Kidney epithelial cell (primary cell): ENCODE data around the gene ITGB1BP1. TPM values are rescaled to one million over a fixed set of nuclear protein-coding genes. Genes with fewer than 3 reads are reported as not detected.

Source experiments
- DNase-seq: peaks from one replicate; pipeline ENCODE4 v3.0.0-alpha.2; 2010; ENCODE audit warnings: low read depth
- H3K27me3 ChIP-seq: 2 replicates; pipeline ENCODE4 v1.6.0; 2011; ENCODE audit warnings: low read length; ENCODE audit not compliant: control insufficient read depth, insufficient read depth
- H3K36me3 ChIP-seq: 2 replicates; pipeline ENCODE4 v1.5.1; 2011; ENCODE audit warnings: low read length; ENCODE audit not compliant: control insufficient read depth, insufficient read depth
- H3K4me3 ChIP-seq: 2 replicates; pipeline ENCODE4 v1.5.1; 2011; ENCODE audit warnings: low read depth, mild to moderate bottlenecking, control low read depth, low read length
- total RNA-seq: library from RNA; depleted of rRNA; stranded (reverse); fragments of >200 nt; gene quantifications from 2 replicates; pipeline ENCODE4 v1.2.3, GENCODE V29; 2015
- TF ChIP-seq, protein P1 (sequence below): IDR thresholded peaks from 2 replicates; pipeline ENCODE4 v1.5.1; 2011; ENCODE audit warnings: mild to moderate bottlenecking, moderate library complexity, low read length, control low read depth, inconsistent platforms; ENCODE audit not compliant: insufficient read depth, poor library complexity, severe bottlenecking

ITGB1BP1 gene
- total RNA-seq, 1 donor from 2014 or later: 41.4 TPM

DNA sequence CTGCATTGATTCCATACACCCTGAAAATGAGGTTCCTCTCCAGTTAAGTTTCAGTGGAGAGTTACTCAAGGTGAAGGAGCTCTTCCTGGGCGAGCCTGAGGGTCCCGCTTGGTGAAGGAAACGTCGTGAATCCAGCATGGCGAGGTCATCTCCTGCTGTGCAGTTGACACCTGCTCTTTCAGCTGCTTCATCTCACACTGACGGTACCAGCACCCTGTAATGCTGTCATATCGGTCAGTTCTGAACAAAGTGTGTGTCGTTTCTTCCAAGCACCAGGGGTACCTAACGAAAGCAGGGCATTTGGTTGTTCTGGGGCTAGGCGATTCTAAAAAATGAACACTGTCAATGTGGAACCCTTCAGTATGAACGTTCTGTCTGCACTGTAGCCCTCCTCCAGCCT lies 52.6 kb downstream of the ITGB1BP1 start:
- H3K36me3 ChIP-seq: no peaks in the 10 kb centered on the region
- TF ChIP-seq, protein P1, sequence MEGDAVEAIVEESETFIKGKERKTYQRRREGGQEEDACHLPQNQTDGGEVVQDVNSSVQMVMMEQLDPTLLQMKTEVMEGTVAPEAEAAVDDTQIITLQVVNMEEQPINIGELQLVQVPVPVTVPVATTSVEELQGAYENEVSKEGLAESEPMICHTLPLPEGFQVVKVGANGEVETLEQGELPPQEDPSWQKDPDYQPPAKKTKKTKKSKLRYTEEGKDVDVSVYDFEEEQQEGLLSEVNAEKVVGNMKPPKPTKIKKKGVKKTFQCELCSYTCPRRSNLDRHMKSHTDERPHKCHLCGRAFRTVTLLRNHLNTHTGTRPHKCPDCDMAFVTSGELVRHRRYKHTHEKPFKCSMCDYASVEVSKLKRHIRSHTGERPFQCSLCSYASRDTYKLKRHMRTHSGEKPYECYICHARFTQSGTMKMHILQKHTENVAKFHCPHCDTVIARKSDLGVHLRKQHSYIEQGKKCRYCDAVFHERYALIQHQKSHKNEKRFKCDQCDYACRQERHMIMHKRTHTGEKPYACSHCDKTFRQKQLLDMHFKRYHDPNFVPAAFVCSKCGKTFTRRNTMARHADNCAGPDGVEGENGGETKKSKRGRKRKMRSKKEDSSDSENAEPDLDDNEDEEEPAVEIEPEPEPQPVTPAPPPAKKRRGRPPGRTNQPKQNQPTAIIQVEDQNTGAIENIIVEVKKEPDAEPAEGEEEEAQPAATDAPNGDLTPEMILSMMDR: no peak
- no peak overlapping the region for H3K4me3 ChIP-seq
- no peaks in the 10 kb centered on the region for H3K27me3 ChIP-seq
- no peak for DNase-seq

DNA sequence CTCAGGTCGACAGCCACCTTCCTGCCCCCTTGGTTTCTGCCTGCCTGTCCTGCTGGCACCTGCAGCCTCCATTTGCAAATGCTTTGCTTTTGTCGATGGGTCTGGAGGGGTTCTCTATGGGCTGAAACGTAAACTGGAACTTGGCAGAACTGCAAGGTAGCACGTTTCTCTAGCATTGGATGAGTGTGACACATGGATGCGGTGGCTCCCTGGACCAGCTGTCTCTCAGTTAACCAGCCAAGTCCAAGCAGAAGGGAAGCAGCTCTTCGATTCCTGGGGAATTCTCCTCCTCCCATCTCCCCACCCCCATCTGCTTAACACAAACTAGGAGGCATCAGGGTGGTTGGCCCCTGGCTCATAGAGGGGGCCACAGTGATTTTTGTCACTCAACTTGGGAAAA lies 57.3 kb downstream of the ITGB1BP1 start:
- Histone ChIP-seq H3K36me3 (no peaks in the 10 kb centered on the region), H3K4me3 (no peak overlapping the region), H3K27me3 (no peaks in the 10 kb centered on the region)
- no peak for DNase-seq
- TF ChIP-seq, protein P1: no peak

DNA sequence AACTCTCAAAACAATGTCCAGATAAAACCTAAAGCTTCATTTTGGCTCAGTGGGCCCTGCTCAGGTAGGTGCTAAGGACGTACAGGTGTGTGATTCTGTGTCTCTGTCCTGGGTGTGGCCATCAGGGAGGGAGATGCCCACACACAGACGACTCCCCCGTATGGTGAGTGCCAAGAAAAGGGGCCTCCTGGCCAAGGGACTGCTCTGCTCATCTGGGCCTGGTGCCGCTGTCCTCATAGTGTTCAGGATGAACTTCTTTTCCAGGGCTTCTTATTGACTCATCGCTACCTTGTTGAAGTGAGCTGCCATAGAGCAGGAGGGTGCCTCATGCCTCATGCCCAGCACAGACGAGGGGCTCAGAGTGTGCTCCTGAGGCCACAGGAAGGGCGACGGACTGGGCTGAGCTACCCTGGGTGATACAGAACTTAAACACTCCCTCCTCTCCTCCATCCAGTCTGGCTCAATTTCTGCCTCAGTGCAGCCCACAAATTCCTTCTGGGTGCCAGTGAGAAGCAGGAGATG lies 57.8 kb downstream of the ITGB1BP1 start:
- Histone ChIP-seq H3K4me3 (no peak overlapping the region), H3K36me3 (no peaks in the 10 kb centered on the region), H3K27me3 (no peaks in the 10 kb centered on the region)
- TF ChIP-seq, protein P1: no peak
- DNase-seq: no peak

DNA sequence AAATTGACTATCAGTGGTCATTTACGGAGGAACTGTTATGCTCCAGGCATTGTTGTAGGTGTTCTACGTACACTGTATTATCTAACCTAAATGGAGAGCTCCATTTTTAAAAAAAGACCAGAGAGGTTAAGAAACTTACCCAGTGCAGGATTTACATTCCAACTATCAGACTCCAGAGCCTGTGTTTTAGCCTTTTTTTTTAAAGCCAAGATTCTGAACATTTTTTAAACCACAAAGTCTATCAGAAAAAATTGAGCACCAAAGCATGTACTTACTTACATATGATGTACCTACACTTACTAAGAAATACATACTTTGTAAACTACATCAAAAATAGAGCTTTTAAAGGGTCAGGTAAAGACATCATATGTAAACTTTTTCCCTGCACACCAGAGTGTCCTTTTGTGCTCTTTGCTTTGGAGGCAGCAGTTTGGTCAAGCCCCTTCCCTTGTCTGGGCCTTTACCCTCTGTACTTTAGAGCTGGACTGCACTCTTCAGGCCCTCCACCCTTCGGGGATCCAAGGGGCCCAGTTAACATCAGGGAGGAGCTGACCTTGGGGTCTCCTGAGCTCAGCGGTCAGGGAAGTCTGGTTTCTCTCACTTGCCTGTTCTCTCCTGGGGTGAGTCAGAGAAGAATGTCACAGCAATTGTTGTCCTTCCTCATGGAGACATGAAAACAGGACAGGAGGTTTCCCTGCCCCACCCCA lies 58.4 kb downstream of the ITGB1BP1 start:
- H3K36me3 ChIP-seq: no peaks in the 10 kb centered on the region
- H3K4me3 ChIP-seq: no peak overlapping the region
- TF ChIP-seq, protein P1: no peak
- no peaks in the 10 kb centered on the region for H3K27me3 ChIP-seq
- DNase-seq: no peak

DNA sequence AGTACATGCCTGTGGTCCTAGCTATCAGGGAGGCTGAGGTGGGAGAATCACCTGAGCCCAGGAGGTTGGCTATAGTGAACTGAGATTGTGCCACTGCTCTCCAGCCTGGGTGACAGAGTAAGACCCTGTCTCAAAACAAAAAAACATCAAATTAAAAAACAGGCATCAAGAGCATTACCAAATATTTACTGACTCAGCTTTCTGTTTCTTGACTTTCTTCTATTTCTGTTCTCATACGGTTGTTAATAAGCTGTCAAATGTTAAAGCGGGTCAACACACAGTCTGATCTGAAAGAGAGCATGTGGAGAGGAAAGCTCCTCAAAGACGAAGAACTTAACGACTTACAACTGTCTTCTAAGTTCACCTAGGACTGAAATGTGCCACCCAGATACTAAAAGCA lies 59.0 kb downstream of the ITGB1BP1 start:
- TF ChIP-seq, protein P1: no peak
- Histone ChIP-seq H3K4me3 (no peak overlapping the region), H3K27me3 (no peaks in the 10 kb centered on the region), H3K36me3 (no peaks in the 10 kb centered on the region)
- DNase-seq: no peak

DNA sequence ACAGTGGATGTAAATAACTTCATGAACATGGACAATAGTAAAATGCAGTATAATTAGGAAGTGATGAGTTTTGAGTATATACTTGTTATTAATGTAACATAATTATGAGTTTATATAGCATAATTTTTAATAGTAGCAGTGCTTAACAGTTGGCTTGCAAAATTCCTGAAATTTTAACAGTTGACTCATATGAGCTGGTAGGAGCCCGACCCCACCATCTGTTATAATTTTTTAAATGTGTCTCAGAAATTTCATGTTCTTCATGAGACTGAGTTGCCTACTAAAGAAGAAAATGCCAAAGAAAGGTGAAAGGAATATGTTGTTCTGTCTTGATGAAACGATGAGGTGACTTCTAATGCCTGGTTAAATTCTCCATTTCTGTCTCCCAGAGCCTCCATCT lies 62.6 kb downstream of the ITGB1BP1 start:
- no peak overlapping the region for H3K4me3 ChIP-seq
- H3K36me3 ChIP-seq: no peaks in the 10 kb centered on the region
- H3K27me3 ChIP-seq: no peaks in the 10 kb centered on the region
- TF ChIP-seq, protein P1: no peak
- no peak for DNase-seq
